ENCODE data around the gene SNX25. TPM values are rescaled to one million over a fixed set of nuclear protein-coding genes. Genes with fewer than 3 reads are reported as not detected.

Gene SNX25
- total RNA-seq, 1 donor from 2014 or later, result 10.9 TPM

GRCh38 chr4:185304944-185305690, 95.7 kb downstream of the SNX25 start:
- Mint-ChIP-seq H3K27ac (no peak overlapping the region), H3K36me3 (no peaks in the 10 kb centered on the region), H3K9me3 (no peaks in the 10 kb centered on the region), H3K27me3 (ENCODE audit: low read depth) (no peaks in the 10 kb centered on the region), H3K4me1 (no peaks in the 10 kb centered on the region), H3K4me3 (no peak overlapping the region)
- TF ChIP-seq CTCF (IDR thresholded peaks at IDR 0.05; ENCODE audit: unreplicated experiment), result no peak
- no peak for DNase-seq (ENCODE audit: low spot score in 2 of 2, unreplicated experiment in 2 of 2)

GRCh38 chr4:185305979-185306442, 96.6 kb downstream of the SNX25 start:
- TF ChIP-seq CTCF (IDR thresholded peaks at IDR 0.05; ENCODE audit: unreplicated experiment), result no peak
- DNase-seq (ENCODE audit: low spot score in 2 of 2, unreplicated experiment in 2 of 2), result no peak
- H3K27ac Mint-ChIP-seq, result no peak overlapping the region
- no peaks in the 10 kb centered on the region for H3K9me3 Mint-ChIP-seq
- H3K27me3 Mint-ChIP-seq (ENCODE audit: low read depth), result no peaks in the 10 kb centered on the region
- no peak overlapping the region for H3K4me3 Mint-ChIP-seq
- peaks cover 2% of the 10 kb centered on the region for H3K36me3 Mint-ChIP-seq
- no peaks in the 10 kb centered on the region for H3K4me1 Mint-ChIP-seq

- H3K4me3 Mint-ChIP-seq, result no peak overlapping the region
- no peak for TF ChIP-seq CTCF (IDR thresholded peaks at IDR 0.05; ENCODE audit: unreplicated experiment)
- no peaks in the 10 kb centered on the region for H3K4me1 Mint-ChIP-seq
- no peaks in the 10 kb centered on the region for H3K27me3 Mint-ChIP-seq (ENCODE audit: low read depth)
- no peak for DNase-seq (ENCODE audit: low spot score in 2 of 2, unreplicated experiment in 2 of 2)
- H3K36me3 Mint-ChIP-seq, result peaks cover 9% of the 10 kb centered on the region
- H3K27ac Mint-ChIP-seq, result no peak overlapping the region
- H3K9me3 Mint-ChIP-seq, result no peaks in the 10 kb centered on the region
These were observed 97.9 kb downstream of the SNX25 start for GRCh38 chr4:185307136-185307950.

GRCh38 chr4:185309770-185310169, 100.4 kb downstream of the SNX25 start:
- H3K27me3 Mint-ChIP-seq (ENCODE audit: low read depth), result no peaks in the 10 kb centered on the region
- H3K4me1 Mint-ChIP-seq, result no peaks in the 10 kb centered on the region
- no peak overlapping the region for H3K27ac Mint-ChIP-seq
- DNase-seq (ENCODE audit: low spot score in 2 of 2, unreplicated experiment in 2 of 2), result no peak
- TF ChIP-seq CTCF (IDR thresholded peaks at IDR 0.05; ENCODE audit: unreplicated experiment), result no peak
- peaks cover 11% of the 10 kb centered on the region for H3K36me3 Mint-ChIP-seq
- H3K4me3 Mint-ChIP-seq, result no peak overlapping the region
- no peaks in the 10 kb centered on the region for H3K9me3 Mint-ChIP-seq

- no peak overlapping the region for H3K4me3 Mint-ChIP-seq
- DNase-seq (ENCODE audit: low spot score in 2 of 2, unreplicated experiment in 2 of 2), result no peak
- no peak for TF ChIP-seq CTCF (IDR thresholded peaks at IDR 0.05; ENCODE audit: unreplicated experiment)
- no peak overlapping the region for H3K27ac Mint-ChIP-seq
- peaks cover 3% of the 10 kb centered on the region for H3K9me3 Mint-ChIP-seq
- H3K4me1 Mint-ChIP-seq, result no peaks in the 10 kb centered on the region
- H3K36me3 Mint-ChIP-seq, result peaks cover 19% of the 10 kb centered on the region
- no peaks in the 10 kb centered on the region for H3K27me3 Mint-ChIP-seq (ENCODE audit: low read depth)
These were observed 101.9 kb downstream of the SNX25 start for GRCh38 chr4:185311113-185311888.

All from mesothelial cell of epicardium (in vitro differentiated cells).